H1 (cell line): ENCODE measurements around the gene ABCC2. TPM values are rescaled to one million over a fixed set of nuclear protein-coding genes. Genes with fewer than 3 reads are reported as not detected.

Experiments
- CTCF ChIA-PET: fragments of 300-600 bp; sonication (Branson Sonifier 250); formaldehyde crosslinking; loops from one replicate; lab custom pipeline; 2021; ENCODE audit not compliant: partially characterized antibody; lab: Charles Lee
- POLR2A ChIA-PET: fragments of 300-600 bp; sonication (Branson Sonifier 250); formaldehyde crosslinking; loops from one replicate; lab custom pipeline; 2021; ENCODE audit warnings: inconsistent platforms; ENCODE audit not compliant: partially characterized antibody; lab: Charles Lee
- DNase-seq, 2 experiments: peaks; one replicate each; pipeline versions ENCODE4 v3.0.0 to v3.0.0-alpha.2; 2010 to 2022; ENCODE audit warnings: low spot score in 2 of 2, low read depth in 1 of 2, mixed read lengths in 1 of 2
- FAIRE-seq: peaks from 2 replicates; lab custom pipeline; 2011; peaks lifted over from hg19 to GRCh38; lab: Jason Lieb, UNC
- H2AFZ ChIP-seq: 2 replicates; pipeline ENCODE4 v1.8.1; 2012; ENCODE audit warnings: low read length, inconsistent platforms
- H2AK5ac ChIP-seq: 2 replicates; pipeline ENCODE4 v1.6.1; 2013; ENCODE audit warnings: low read depth, low read length
- H2BK120ac ChIP-seq: replicated peaks from 2 replicates; pipeline ENCODE3; 2013; ENCODE audit warnings: low read depth, low read length, inconsistent platforms
- H2BK12ac ChIP-seq: 2 replicates; pipeline ENCODE4 v1.6.1; 2013; ENCODE audit warnings: low read depth, low read length
- H2BK15ac ChIP-seq: 2 replicates; pipeline ENCODE4 v1.6.1; 2013; ENCODE audit warnings: low read length
- H2BK20ac ChIP-seq: 2 replicates; pipeline ENCODE4 v1.6.1; 2013; ENCODE audit warnings: low read length
- H2BK5ac ChIP-seq: 2 replicates; pipeline ENCODE4 v1.6.1; 2013; ENCODE audit warnings: low read depth, low read length
- H3K14ac ChIP-seq: 2 replicates; pipeline ENCODE4 v1.6.1; 2013; ENCODE audit warnings: inconsistent platforms; ENCODE audit not compliant: insufficient read length
- H3K18ac ChIP-seq: 2 replicates; pipeline ENCODE4 v1.6.1; 2013; ENCODE audit warnings: low read length; ENCODE audit errors: extremely low read depth
- H3K23ac ChIP-seq: 2 replicates; pipeline ENCODE4 v1.6.1; 2013; ENCODE audit warnings: inconsistent platforms; ENCODE audit not compliant: insufficient read length
- H3K23me2 ChIP-seq: 2 replicates; pipeline ENCODE4 v1.6.1; 2013; ENCODE audit warnings: low read depth, low read length
- H3K27ac ChIP-seq: 2 replicates; pipeline ENCODE4 v1.6.1; 2011; ENCODE audit warnings: low read depth, low read length, inconsistent platforms
- H3K27me3 ChIP-seq, 4 experiments: replicated peaks in 1 of 4; 1 replicate in 1 of 4; 2 replicates in 3 of 4; pipeline versions ENCODE4 v1.6.1 to v1.8.1; 2011 to 2013; ENCODE audit warnings: low read length in 3 of 4, mild to moderate bottlenecking in 3 of 4, inconsistent platforms in 2 of 4, mixed read lengths in 2 of 4, moderate library complexity in 1 of 4; ENCODE audit not compliant: control insufficient read depth in 3 of 4, insufficient read depth in 3 of 4; ENCODE audit errors: extremely low read depth in 1 of 4
- H3K36me3 ChIP-seq, 4 experiments: 2 replicates each; pipeline versions ENCODE4 v1.6.1 to v1.8.1; 2011 to 2013; ENCODE audit warnings: mild to moderate bottlenecking in 4 of 4, low read length in 3 of 4, moderate library complexity in 2 of 4, control low read depth in 1 of 4, inconsistent platforms in 1 of 4; ENCODE audit not compliant: insufficient read depth in 4 of 4, control insufficient read depth in 2 of 4
- H3K4ac ChIP-seq: replicated peaks from 2 replicates; pipeline ENCODE3; 2013; ENCODE audit warnings: low read length, low read depth, mixed read lengths, inconsistent platforms; ENCODE audit not compliant: insufficient read length
- H3K4me1 ChIP-seq, 4 experiments: replicated peaks in 1 of 4; 1 replicate in 1 of 4; 2 replicates in 3 of 4; pipeline versions ENCODE4 v1.6.1 to v1.8.1; 2011 to 2013; ENCODE audit warnings: low read length in 3 of 4, inconsistent platforms in 2 of 4, mixed read lengths in 1 of 4; ENCODE audit not compliant: insufficient read depth in 4 of 4, control insufficient read depth in 3 of 4
- H3K4me2 ChIP-seq, 2 experiments: 2 replicates each; pipeline versions ENCODE4 v1.6.1 to v1.8.1; 2011 to 2013; ENCODE audit warnings: low read depth in 2 of 2, low read length in 2 of 2, control low read depth in 1 of 2, inconsistent platforms in 1 of 2, mild to moderate bottlenecking in 1 of 2; ENCODE audit not compliant: insufficient read depth in 1 of 2
- H3K4me3 ChIP-seq, 4 experiments: fragments of 200-600, 300-600 bp in 1 of 4; sonication (generic), shearing (Covaris generic), sonication (Bioruptor Twin) in 1 of 4; 2 replicates each; pipeline versions ENCODE4 v1.5.1 to v1.8.1; 2011 to 2016; ENCODE audit warnings: low read length in 4 of 4, low read depth in 3 of 4, control low read depth in 2 of 4, inconsistent platforms in 2 of 4, mild to moderate bottlenecking in 2 of 4, mixed read lengths in 1 of 4, moderate library complexity in 1 of 4; ENCODE audit not compliant: insufficient read depth in 2 of 4; ENCODE audit errors: extremely low read depth in 1 of 4
- H3K56ac ChIP-seq: replicated peaks from 2 replicates; pipeline ENCODE3; 2013; ENCODE audit warnings: low read depth, mild to moderate bottlenecking, mixed read lengths, low read length, inconsistent platforms; ENCODE audit not compliant: insufficient read length
- H3K79me1 ChIP-seq: 2 replicates; pipeline ENCODE4 v1.6.1; 2013; ENCODE audit warnings: low read depth, low read length, control low read depth
- H3K79me2 ChIP-seq, 2 experiments: 2 replicates each; pipeline versions ENCODE4 v1.6.1 to v1.8.1; 2012 to 2013; ENCODE audit warnings: low read length in 2 of 2, mild to moderate bottlenecking in 2 of 2, inconsistent platforms in 1 of 2; ENCODE audit not compliant: insufficient read depth in 2 of 2, control insufficient read depth in 1 of 2
- H3K9ac ChIP-seq, 4 experiments: replicated peaks in 1 of 4; 1 replicate in 1 of 4; 2 replicates in 3 of 4; pipeline versions ENCODE4 v1.6.1 to v1.8.1; 2011 to 2013; ENCODE audit warnings: low read depth in 3 of 4, low read length in 3 of 4, control low read depth in 2 of 4, mild to moderate bottlenecking in 2 of 4, moderate library complexity in 2 of 4, inconsistent platforms in 1 of 4; ENCODE audit errors: extremely low read depth in 1 of 4
- H3K9me3 ChIP-seq, 2 experiments: 2 replicates each; pipeline versions ENCODE4 v1.6.1 to v1.8.1; 2012 to 2013; ENCODE audit warnings: mild to moderate bottlenecking in 2 of 2, moderate library complexity in 2 of 2, control low read depth in 1 of 2, inconsistent platforms in 1 of 2, low read depth in 1 of 2, low read length in 1 of 2, mixed read lengths in 1 of 2; ENCODE audit not compliant: insufficient read depth in 2 of 2
- H4K20me1 ChIP-seq, 2 experiments: replicated peaks in 1 of 2; 2 replicates each; pipeline versions ENCODE3 to v1.8.1; 2011 to 2013; ENCODE audit warnings: inconsistent platforms in 2 of 2, low read length in 2 of 2, mild to moderate bottlenecking in 1 of 2; ENCODE audit not compliant: insufficient read depth in 2 of 2, control insufficient read depth in 1 of 2
- H4K5ac ChIP-seq: 2 replicates; pipeline ENCODE4 v1.6.1; 2013; ENCODE audit warnings: low read length, low read depth, mixed read lengths, inconsistent platforms; ENCODE audit not compliant: insufficient read length
- H4K8ac ChIP-seq: 2 replicates; pipeline ENCODE4 v1.8.0; 2013; ENCODE audit warnings: mild to moderate bottlenecking, moderate library complexity, low read length, inconsistent platforms; ENCODE audit not compliant: insufficient read depth; ENCODE audit errors: extremely low read depth
- H4K91ac ChIP-seq: replicated peaks from 2 replicates; pipeline ENCODE3; 2013; ENCODE audit warnings: low read length, mixed read lengths, inconsistent platforms; ENCODE audit not compliant: insufficient read length
- CHD1 ChIP-seq: IDR thresholded peaks from 2 replicates; pipeline ENCODE4 v1.6.1; 2012; ENCODE audit warnings: low read depth, low read length, improper control_type of control experiment
- FOSL1 ChIP-seq: IDR thresholded peaks from 2 replicates; pipeline ENCODE4 v1.6.1; 2011; ENCODE audit warnings: mild to moderate bottlenecking, low read depth, low read length, moderate library complexity; ENCODE audit not compliant: insufficient read depth
- HDAC6 ChIP-seq: IDR thresholded peaks from one replicate; pipeline ENCODE4 v1.7.1; 2012; ENCODE audit warnings: low read depth, mild to moderate bottlenecking, inconsistent platforms, low read length, moderate library complexity
- JUND ChIP-seq: IDR thresholded peaks from 2 replicates; pipeline ENCODE4 v1.6.1; 2011; ENCODE audit warnings: mild to moderate bottlenecking, improper control_type of control experiment, low read length
- RBBP5 ChIP-seq: IDR thresholded peaks from 2 replicates; pipeline ENCODE4 v1.7.1; 2012; ENCODE audit warnings: low read depth, mild to moderate bottlenecking, inconsistent platforms, low read length, moderate library complexity, borderline replicate concordance
- SP2 ChIP-seq: IDR thresholded peaks from 2 replicates; pipeline ENCODE4 v1.6.1; 2012; ENCODE audit warnings: mild to moderate bottlenecking, low read length, inconsistent platforms
- TAF7 ChIP-seq: optimal IDR thresholded peaks from 2 replicates; pipeline ENCODE3; 2011; ENCODE audit warnings: low read depth, mild to moderate bottlenecking, inconsistent platforms, low read length, moderate library complexity, borderline replicate concordance
- TBP ChIP-seq: IDR thresholded peaks from 2 replicates; pipeline ENCODE4 v1.6.1; 2011; ENCODE audit warnings: low read depth, low read length, improper control_type of control experiment
- WGBS, 2 experiments: shearing (Covaris generic) in 1 of 2; methylation state at CpG; one replicate each; pipeline versions ENCODE4 v1.1.6 to v1.1.7; 2013 to 2015; ENCODE audit warnings: low lambda C conversion rate in 2 of 2, mixed read lengths in 2 of 2, inconsistent platforms in 1 of 2, low coverage in 1 of 2, missing lambda C conversion rate in 1 of 2; ENCODE audit not compliant: insufficient replicate concordance in 2 of 2, insufficient coverage in 1 of 2, insufficient read length in 1 of 2; ENCODE audit errors: extremely low coverage in 1 of 2, missing lambda C conversion rate in 1 of 2; 5-methylcytosine and 5-hydroxymethylcytosine counted together
- polyA plus RNA-seq, 7 experiments: library from polyadenylated mRNA; depleted of rRNA in 3 of 7; stranded (reverse) in 5 of 7; unstranded in 2 of 7; fragments of >200 nt in 5 of 7; fragments of 200-250 nt in 2 of 7; gene quantifications; 1 replicate in 5 of 7; 2 replicates in 1 of 7; 4 replicates in 1 of 7; pipeline versions ENCODE4 v1.2.1 to v1.2.3, GENCODE V29; 2011 to 2013; ENCODE audit warnings: missing spikeins in 2 of 7, mixed read lengths in 2 of 7
- total RNA-seq: library from RNA; stranded (reverse); fragmentation: NEBNext Ultra II Directional; extraction: Animal tissue kit (Norgen Biotek cat#: 25700); gene quantifications from 2 replicates; pipeline ENCODE4 v1.2.1, GENCODE V29; 2021

The ABCC2 gene
- total and polyA plus RNA-seq, 2 of the 8 experiments (the other 6 are each of a cell fraction or from before 2014, with no cell fraction given), result 0.74 to 1.1 TPM

- Histone ChIP-seq H2BK20ac (no peak overlapping the region), H3K14ac (no peak overlapping the region), H4K5ac (no peak overlapping the region), H2BK15ac (no peak overlapping the region), H3K56ac (no peak overlapping the region), H2AFZ (no peak overlapping the region), H2BK12ac (peak overlapping the region; percentile 7; the same call in 1 of the 2 replicates), H2BK5ac (no peak overlapping the region), H3K9ac (no peak overlapping the region), H3K27ac (no peak overlapping the region), H3K4me3 (no peak overlapping the region), H3K79me1 (no peaks in the 10 kb centered on the region), H2AK5ac (no peak overlapping the region), H3K9me3 (no peaks in the 10 kb centered on the region), H4K91ac (no peak overlapping the region), H3K23ac (no peak overlapping the region), H4K8ac (no peak overlapping the region), H3K18ac (no peak overlapping the region), H3K27me3 (no peaks in the 10 kb centered on the region; a peak in 1 of 7 replicates), H2BK120ac (no peak overlapping the region), H3K4ac (no peak overlapping the region), H3K23me2 (no peaks in the 10 kb centered on the region), H3K36me3 (no peaks in the 10 kb centered on the region), H3K79me2 (no peaks in the 10 kb centered on the region), H3K4me2 (no peak overlapping the region), H4K20me1 (no peaks in the 10 kb centered on the region), H3K4me1 (peaks cover 0 to 10% (median 3%) of the 10 kb centered on the region in 4 experiments; a peak in 5 of 7 replicates)
- ChIA-PET POLR2A (interaction anchor here (1.0 kb wide), 1 partner anchor 17 kb away, joined by 3 read pairs; no protein-coding TSS in a partner anchor), CTCF (interaction anchor here (0.7 to 2.9 kb wide), 5 partner anchors 9 to 53 kb away, joined by 3 to 11 read pairs (median 4); no protein-coding TSS in a partner anchor)
- TF ChIP-seq RBBP5 (no peak), FOSL1 (no peak), TBP (0 out of 2 replicates have a peak, but pooled peaks have one; percentile 34), JUND (peak; percentile 64), CHD1 (no peak), SP2 (no peak), TAF7 (peak; percentile 59), HDAC6 (no peak)
- DNase-seq (peak in 1 of 2 experiments; percentile 3), FAIRE-seq (peak; percentile 28)
- WGBS, 2 experiments, result 92% methylated on average over 6 of the region's 6 CpGs; no CpG with 5 or more reads in 1 of the 2 experiments
Observed at GRCh38 chr10:99785646-99786045, 3.2 kb downstream of the ABCC2 start.
